Lung (tissue), 12 donors: Measurements from ENCODE around the gene SLBP. TPM values are rescaled to one million over a fixed set of nuclear protein-coding genes. Genes with fewer than 3 reads are reported as not detected.
"Not testable (repeated sequence)": the region's sequence is repeated elsewhere in the genome, so short reads cannot be mapped to it uniquely, and the experiment has no call there.

ENCODE experiments used
- ATAC-seq: fragments of 200-7000 bp; cut with Tn5 transposase; one replicate; pipeline ENCODE4 v1.9.1; 2020; ENCODE audit warnings: moderate number of reproducible peaks; ENCODE audit not compliant: insufficient read depth, low FRiP score
- DNase-seq, 3 donors: peaks; one replicate each; pipeline ENCODE4 v3.0.0-alpha.2; 2013 to 2017
- H3K27ac ChIP-seq, 2 donors: one replicate each; pipeline ENCODE4 v1.5.1; 2013; ENCODE audit warnings: mild to moderate bottlenecking in 2 of 2, moderate library complexity in 2 of 2, control low read depth in 1 of 2, inconsistent platforms in 1 of 2, low read depth in 1 of 2, low read length in 1 of 2
- H3K27me3 ChIP-seq, 3 donors: one replicate each; pipeline ENCODE4 v1.5.1; 2013; ENCODE audit warnings: low read length in 2 of 3; ENCODE audit not compliant: control insufficient read depth in 3 of 3, insufficient read depth in 3 of 3
- H3K36me3 ChIP-seq, 4 donors: one replicate each; pipeline ENCODE4 v1.5.1; 2013; ENCODE audit warnings: low read length in 4 of 4, mild to moderate bottlenecking in 1 of 4, moderate library complexity in 1 of 4; ENCODE audit not compliant: control insufficient read depth in 4 of 4, insufficient read depth in 4 of 4
- H3K4me1 ChIP-seq, 5 donors: one replicate each; pipeline ENCODE4 v1.5.1; 2013; ENCODE audit warnings: low read length in 5 of 5, mild to moderate bottlenecking in 2 of 5, moderate library complexity in 1 of 5; ENCODE audit not compliant: control insufficient read depth in 5 of 5, insufficient read depth in 5 of 5
- H3K4me3 ChIP-seq: one replicate; pipeline ENCODE4 v1.5.1; 2013; ENCODE audit warnings: mild to moderate bottlenecking, control low read depth, moderate library complexity
- H3K9ac ChIP-seq, 2 donors: one replicate each; pipeline ENCODE4 v1.5.1; 2013; ENCODE audit warnings: low read length in 2 of 2, control low read depth in 1 of 2; ENCODE audit not compliant: insufficient read depth in 1 of 2
- H3K9me3 ChIP-seq, 4 donors: one replicate each; pipeline ENCODE4 v1.5.1; 2013; ENCODE audit warnings: low read length in 3 of 4, mild to moderate bottlenecking in 1 of 4, moderate library complexity in 1 of 4; ENCODE audit not compliant: control insufficient read depth in 4 of 4, insufficient read depth in 3 of 4
- CTCF ChIP-seq: IDR thresholded peaks from 2 replicates; pipeline ENCODE4 v1.5.1; 2012; ENCODE audit warnings: mild to moderate bottlenecking; ENCODE audit errors: control extremely low read depth, extremely low read depth
- WGBS, 2 donors: extraction: QIAGEN DNeasy Blood & Tissue Kit; methylation state at CpG; one replicate each; pipeline ENCODE4 v1.1.7; 2013; 5-methylcytosine and 5-hydroxymethylcytosine counted together
- polyA plus RNA-seq, 2 donors: library from polyadenylated mRNA; stranded (reverse); fragments of 200-250 nt; gene quantifications; one replicate each; pipeline ENCODE4 v1.2.1, GENCODE V29; 2013
- total RNA-seq, 2 donors: library from RNA; depleted of rRNA in 1 of 2; stranded (reverse); fragments of >200 nt in 1 of 2; gene quantifications; one replicate each; pipeline ENCODE4 v1.2.1, GENCODE V29; 2014 to 2021
- donor health status: control.
- donor health status: control.
- donor health status: Bipolar disorder and iron deficiency.
- donor health status: healthy.
- donor health status: DM: yes; HTN: yes; CAD: no.

SLBP gene
- total and polyA plus RNA-seq, 4 donors = 34.9 to 43.2 (median 34.9) TPM

- Histone ChIP-seq H3K4me3 (no peak overlapping the region), H3K9ac (no peak overlapping the region), H3K9me3 (no peaks in the 10 kb centered on the region), H3K27ac (no peak overlapping the region), H3K27me3 (no peaks in the 10 kb centered on the region), H3K36me3 (peaks cover 8 to 22% (median 16%) of the 10 kb centered on the region in 4 donors), H3K4me1 (peaks cover 0 to 19% (median 4%) of the 10 kb centered on the region in 5 donors)
- 85 to 91% methylated on average over 6 of the region's 6 CpGs for WGBS, 2 donors
- no peak for ATAC-seq
- TF ChIP-seq CTCF = no peak
- no peak for DNase-seq
Measured at GRCh38 chr4:1706358-1706757, 5.8 kb downstream of the SLBP start.

- no peak for TF ChIP-seq CTCF
- no peak overlapping the region for H3K27ac ChIP-seq
- H3K36me3 ChIP-seq = peaks cover 10 to 24% (median 16%) of the 10 kb centered on the region in 4 donors
- H3K27me3 ChIP-seq = no peaks in the 10 kb centered on the region
- no peak for DNase-seq
- peaks cover 0 to 13% (median 4%) of the 10 kb centered on the region in 5 donors for H3K4me1 ChIP-seq
- ATAC-seq = no peak
- WGBS, 2 donors = 97 to 98% methylated on average over 6 of the region's 6 CpGs
- H3K4me3 ChIP-seq = no peak overlapping the region
- no peak overlapping the region for H3K9ac ChIP-seq
- no peaks in the 10 kb centered on the region for H3K9me3 ChIP-seq
Measured at GRCh38 chr4:1705732-1706131, 6.4 kb downstream of the SLBP start.

- ATAC-seq (no peak), DNase-seq (no peak)
- Histone ChIP-seq H3K4me1 (peaks cover 0 to 5% (median 1%) of the 10 kb centered on the region in 5 donors), H3K36me3 (peaks cover 17 to 27% (median 22%) of the 10 kb centered on the region in 4 donors), H3K4me3 (no peak overlapping the region), H3K9ac (no peak overlapping the region), H3K9me3 (no peaks in the 10 kb centered on the region), H3K27ac (no peak overlapping the region), H3K27me3 (no peaks in the 10 kb centered on the region)
- WGBS, 2 donors = 83 to 91% methylated on average over 1 of the region's 1 CpG
- TF ChIP-seq CTCF = no peak
Measured at GRCh38 chr4:1703867-1704266, 8.3 kb downstream of the SLBP start.

GRCh38 chr4:1701671-1702070, 10.4 kb downstream of the SLBP start:
- not testable (repeated sequence) for H3K4me3 ChIP-seq, H3K27ac ChIP-seq, H3K9me3 ChIP-seq, H3K27me3 ChIP-seq, DNase-seq, H3K4me1 ChIP-seq, H3K9ac ChIP-seq, ATAC-seq
- H3K36me3 ChIP-seq = peaks cover 25 to 38% (median 30%) of the 10 kb centered on the region in 4 donors
- WGBS, 2 donors = 50 to 74% methylated on average over 8 of the region's 8 CpGs
